GM12872 (cell line): ENCODE measurements around the gene CFAP410.

Experiments
- CTCF ChIP-seq: IDR thresholded peaks from 3 replicates; pipeline ENCODE4 v1.5.1; 2011; ENCODE audit warnings: low read depth, mild to moderate bottlenecking, low read length, moderate library complexity; ENCODE audit not compliant: insufficient read depth

CFAP410 gene

GRCh38 chr21:44334329-44335030, 4.7 kb downstream of the CFAP410 start:
- no peak for TF ChIP-seq CTCF

GRCh38 chr21:44333509-44334328, 5.5 kb downstream of the CFAP410 start:
- TF ChIP-seq CTCF, result no peak

- no peak for TF ChIP-seq CTCF
Measured at GRCh38 chr21:44332965-44333364, 6.2 kb downstream of the CFAP410 start.

- TF ChIP-seq CTCF, result no peak
Measured at GRCh38 chr21:44332383-44332782, 6.8 kb downstream of the CFAP410 start.

GRCh38 chr21:44331650-44332307, 7.4 kb downstream of the CFAP410 start:
- no peak for TF ChIP-seq CTCF

GRCh38 chr21:44331209-44331608, 8.0 kb downstream of the CFAP410 start:
- no peak for TF ChIP-seq CTCF

- TF ChIP-seq CTCF, result no peak
Measured at GRCh38 chr21:44330698-44331097, 8.5 kb downstream of the CFAP410 start.
